Naive B cell (primary cell): Measurements from ENCODE around the gene BICC1. TPM values are rescaled to one million over a fixed set of nuclear protein-coding genes. Genes with fewer than 3 reads are reported as not detected.

Experiments used
- ATAC-seq, 2 donors: fragments of 150-1000 bp; cut with Tn5 transposase; 2 replicates each; pipeline ENCODE4 v1.10.0; 2021; ENCODE audit warnings: low read depth in 2 of 2, mild to moderate bottlenecking in 2 of 2, moderate library complexity in 2 of 2
- DNase-seq: peaks from one replicate; pipeline ENCODE4 v3.0.0; 2022
- H3K27ac Mint-ChIP-seq, 6 donors: one replicate each; pipeline ENCODE4 v1.8.0; 2020 to 2022; ENCODE audit warnings: mild to moderate bottlenecking in 6 of 6, mixed read lengths in 6 of 6, moderate library complexity in 5 of 6, inconsistent platforms in 2 of 6
- H3K27me3 Mint-ChIP-seq, 3 donors: one replicate each; pipeline ENCODE4 v1.8.0; 2021 to 2022; ENCODE audit warnings: mixed read lengths in 3 of 3, mild to moderate bottlenecking in 1 of 3
- H3K36me3 Mint-ChIP-seq, 2 donors: one replicate each; pipeline ENCODE4 v1.8.0; 2020 to 2022; ENCODE audit warnings: mixed read lengths in 2 of 2, inconsistent platforms in 1 of 2, mild to moderate bottlenecking in 1 of 2
- H3K4me1 Mint-ChIP-seq, 3 donors: one replicate each; pipeline ENCODE4 v1.8.0; 2020 to 2022; ENCODE audit warnings: mixed read lengths in 3 of 3, inconsistent platforms in 1 of 3, mild to moderate bottlenecking in 1 of 3, moderate library complexity in 1 of 3
- H3K4me3 Mint-ChIP-seq, 8 donors: one replicate each; pipeline ENCODE4 v1.8.0; 2020 to 2022; ENCODE audit warnings: mild to moderate bottlenecking in 8 of 8, mixed read lengths in 8 of 8, moderate library complexity in 8 of 8, inconsistent platforms in 2 of 8
- H3K9me3 Mint-ChIP-seq, 7 donors: one replicate each; pipeline ENCODE4 v1.8.0; 2020 to 2022; ENCODE audit warnings: mixed read lengths in 7 of 7, mild to moderate bottlenecking in 5 of 7, inconsistent platforms in 2 of 7, moderate library complexity in 1 of 7
- polyA plus RNA-seq, 6 donors: library from polyadenylated mRNA; unstranded; fragments of 300-500 nt; fragmentation: Illumina TruSeq; gene quantifications; one replicate each; pipeline ENCODE4 v1.2.3, GENCODE V29; 2021; ENCODE audit warnings: low read depth in 6 of 6

BICC1 gene
- polyA plus RNA-seq, 6 donors from 2014 or later, result not detected

- DNase-seq, result no peak
- H3K4me3 Mint-ChIP-seq, result no peak overlapping the region
- H3K4me1 Mint-ChIP-seq, result no peaks in the 10 kb centered on the region
- no peak overlapping the region for H3K27ac Mint-ChIP-seq
- ATAC-seq, result no peak
- H3K27me3 Mint-ChIP-seq, result peaks cover 0 to 3% (median 0%) of the 10 kb centered on the region in 3 donors
- H3K9me3 Mint-ChIP-seq, result no peaks in the 10 kb centered on the region
- no peaks in the 10 kb centered on the region for H3K36me3 Mint-ChIP-seq
These were observed 263.4 kb downstream of the BICC1 start for GRCh38 chr10:58775960-58776567.

GRCh38 chr10:58776568-58777318 is 264.1 kb downstream of the BICC1 start:
- DNase-seq (no peak), ATAC-seq (no peak)
- H3K36me3 Mint-ChIP-seq, result no peaks in the 10 kb centered on the region
- H3K27me3 Mint-ChIP-seq, result peaks cover 0 to 3% (median 0%) of the 10 kb centered on the region in 3 donors
- H3K4me1 Mint-ChIP-seq, result no peaks in the 10 kb centered on the region
- H3K27ac Mint-ChIP-seq, result no peak overlapping the region
- H3K4me3 Mint-ChIP-seq, result no peak overlapping the region
- no peaks in the 10 kb centered on the region for H3K9me3 Mint-ChIP-seq

- ATAC-seq (no peak), DNase-seq (no peak)
- Mint-ChIP-seq H3K27me3 (peaks cover 0 to 3% (median 0%) of the 10 kb centered on the region in 3 donors), H3K36me3 (no peaks in the 10 kb centered on the region), H3K27ac (no peak overlapping the region), H3K4me3 (no peak overlapping the region), H3K9me3 (no peaks in the 10 kb centered on the region), H3K4me1 (no peaks in the 10 kb centered on the region)
These were observed 266.3 kb downstream of the BICC1 start for GRCh38 chr10:58778966-58779365.

- DNase-seq (no peak), ATAC-seq (no peak)
- H3K27me3 Mint-ChIP-seq, result peaks cover 0 to 3% (median 0%) of the 10 kb centered on the region in 3 donors
- H3K27ac Mint-ChIP-seq, result no peak overlapping the region
- no peaks in the 10 kb centered on the region for H3K9me3 Mint-ChIP-seq
- no peak overlapping the region for H3K4me3 Mint-ChIP-seq
- H3K36me3 Mint-ChIP-seq, result no peaks in the 10 kb centered on the region
- no peaks in the 10 kb centered on the region for H3K4me1 Mint-ChIP-seq
These were observed 266.9 kb downstream of the BICC1 start for GRCh38 chr10:58779594-58779993.

- Mint-ChIP-seq H3K27ac (no peak overlapping the region), H3K4me3 (no peak overlapping the region), H3K9me3 (no peaks in the 10 kb centered on the region), H3K27me3 (peaks cover 0 to 3% (median 0%) of the 10 kb centered on the region in 3 donors), H3K36me3 (no peaks in the 10 kb centered on the region), H3K4me1 (no peaks in the 10 kb centered on the region)
- no peak for DNase-seq
- ATAC-seq, result no peak
These were observed 267.8 kb downstream of the BICC1 start for GRCh38 chr10:58780476-58780875.

GRCh38 chr10:58781873-58782488 is 269.3 kb downstream of the BICC1 start:
- H3K4me3 Mint-ChIP-seq, result no peak overlapping the region
- peaks cover 0 to 2% (median 0%) of the 10 kb centered on the region in 3 donors for H3K27me3 Mint-ChIP-seq
- no peaks in the 10 kb centered on the region for H3K36me3 Mint-ChIP-seq
- no peak for DNase-seq
- no peak for ATAC-seq
- H3K27ac Mint-ChIP-seq, result no peak overlapping the region
- no peaks in the 10 kb centered on the region for H3K9me3 Mint-ChIP-seq
- H3K4me1 Mint-ChIP-seq, result no peaks in the 10 kb centered on the region

- H3K36me3 Mint-ChIP-seq, result no peaks in the 10 kb centered on the region
- no peak for ATAC-seq
- no peak overlapping the region for H3K27ac Mint-ChIP-seq
- H3K4me1 Mint-ChIP-seq, result no peaks in the 10 kb centered on the region
- no peaks in the 10 kb centered on the region for H3K9me3 Mint-ChIP-seq
- no peak overlapping the region for H3K4me3 Mint-ChIP-seq
- DNase-seq, result no peak
- H3K27me3 Mint-ChIP-seq, result no peaks in the 10 kb centered on the region
These were observed 270.5 kb downstream of the BICC1 start for GRCh38 chr10:58782876-58783851.

- H3K4me3 Mint-ChIP-seq, result no peak overlapping the region
- H3K27me3 Mint-ChIP-seq, result no peaks in the 10 kb centered on the region
- no peak overlapping the region for H3K27ac Mint-ChIP-seq
- ATAC-seq, result no peak
- no peaks in the 10 kb centered on the region for H3K9me3 Mint-ChIP-seq
- DNase-seq, result no peak
- H3K4me1 Mint-ChIP-seq, result no peaks in the 10 kb centered on the region
- no peaks in the 10 kb centered on the region for H3K36me3 Mint-ChIP-seq
These were observed 271.7 kb downstream of the BICC1 start for GRCh38 chr10:58784361-58784760.

GRCh38 chr10:58785354-58785753 is 272.7 kb downstream of the BICC1 start:
- H3K4me3 Mint-ChIP-seq, result no peak overlapping the region
- H3K36me3 Mint-ChIP-seq, result no peaks in the 10 kb centered on the region
- H3K9me3 Mint-ChIP-seq, result no peaks in the 10 kb centered on the region
- ATAC-seq (no peak), DNase-seq (no peak)
- no peaks in the 10 kb centered on the region for H3K4me1 Mint-ChIP-seq
- H3K27me3 Mint-ChIP-seq, result no peaks in the 10 kb centered on the region
- no peak overlapping the region for H3K27ac Mint-ChIP-seq

GRCh38 chr10:58791137-58791536 is 278.5 kb downstream of the BICC1 start:
- H3K9me3 Mint-ChIP-seq, result no peaks in the 10 kb centered on the region
- ATAC-seq, result no peak
- H3K27ac Mint-ChIP-seq, result no peak overlapping the region
- H3K4me1 Mint-ChIP-seq, result no peaks in the 10 kb centered on the region
- H3K36me3 Mint-ChIP-seq, result no peaks in the 10 kb centered on the region
- DNase-seq, result no peak
- no peaks in the 10 kb centered on the region for H3K27me3 Mint-ChIP-seq
- H3K4me3 Mint-ChIP-seq, result no peak overlapping the region

- DNase-seq, result no peak
- no peak overlapping the region for H3K4me3 Mint-ChIP-seq
These were observed 282.9 kb downstream of the BICC1 start for GRCh38 chr10:58795560-58795959.

GRCh38 chr10:58796242-58796641 is 283.6 kb downstream of the BICC1 start:
- no peak overlapping the region for H3K4me3 Mint-ChIP-seq
- peaks cover 0 to 2% (median 0%) of the 10 kb centered on the region in 3 donors for H3K27me3 Mint-ChIP-seq
- no peak overlapping the region for H3K27ac Mint-ChIP-seq
- no peaks in the 10 kb centered on the region for H3K9me3 Mint-ChIP-seq
- ATAC-seq (no peak), DNase-seq (no peak)
- no peaks in the 10 kb centered on the region for H3K4me1 Mint-ChIP-seq
- no peaks in the 10 kb centered on the region for H3K36me3 Mint-ChIP-seq

More at GRCh38 chr10:58795560-58795959, 282.9 kb downstream of the BICC1 start:
- no peak for ATAC-seq
- no peak overlapping the region for H3K27ac Mint-ChIP-seq
- no peaks in the 10 kb centered on the region for H3K36me3 Mint-ChIP-seq
- H3K27me3 Mint-ChIP-seq, result no peaks in the 10 kb centered on the region
- H3K4me1 Mint-ChIP-seq, result no peaks in the 10 kb centered on the region
- H3K9me3 Mint-ChIP-seq, result no peaks in the 10 kb centered on the region

GRCh38 chr10:58796824-58797223 is 284.2 kb downstream of the BICC1 start:
- H3K9me3 Mint-ChIP-seq, result no peaks in the 10 kb centered on the region
- H3K27me3 Mint-ChIP-seq, result peaks cover 0 to 7% (median 0%) of the 10 kb centered on the region in 3 donors
- no peaks in the 10 kb centered on the region for H3K4me1 Mint-ChIP-seq
- no peak overlapping the region for H3K27ac Mint-ChIP-seq
- DNase-seq (no peak), ATAC-seq (no peak)
- no peaks in the 10 kb centered on the region for H3K36me3 Mint-ChIP-seq
- no peak overlapping the region for H3K4me3 Mint-ChIP-seq
